ENCODE results near the gene TUBB2A.
"Not testable (repeated sequence)": the region's sequence is repeated elsewhere in the genome, so short reads cannot be mapped to it uniquely, and the experiment has no call there.

The TUBB2A gene

GRCh38 chr6:3151691-3152090 lies 5.7 kb downstream of the TUBB2A start:
- no peak for DNase-seq

- DNase-seq: no peak
Observed at GRCh38 chr6:3147914-3148757, 9.2 kb downstream of the TUBB2A start.

DNA sequence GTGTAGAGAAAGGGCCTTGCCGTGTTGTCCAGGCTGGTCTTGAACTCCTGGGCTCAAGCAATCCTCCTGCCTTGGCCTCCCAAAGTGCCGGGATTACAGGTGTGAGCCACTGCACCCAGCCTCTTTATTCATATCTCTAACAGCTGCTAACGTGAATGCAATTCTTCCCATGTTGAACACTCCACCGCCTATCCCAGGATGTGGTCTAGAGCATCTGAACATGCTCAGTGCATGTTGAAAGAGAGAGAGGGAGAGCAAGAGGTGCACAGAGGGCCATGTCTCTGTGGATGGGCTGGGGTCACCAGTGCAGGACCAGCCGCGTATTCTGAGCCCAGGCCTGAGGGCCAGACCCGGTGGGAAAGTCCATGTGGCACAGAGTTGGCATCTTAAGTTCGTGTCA lies 12.8 kb downstream of the TUBB2A start:
- DNase-seq: no peak

DNA sequence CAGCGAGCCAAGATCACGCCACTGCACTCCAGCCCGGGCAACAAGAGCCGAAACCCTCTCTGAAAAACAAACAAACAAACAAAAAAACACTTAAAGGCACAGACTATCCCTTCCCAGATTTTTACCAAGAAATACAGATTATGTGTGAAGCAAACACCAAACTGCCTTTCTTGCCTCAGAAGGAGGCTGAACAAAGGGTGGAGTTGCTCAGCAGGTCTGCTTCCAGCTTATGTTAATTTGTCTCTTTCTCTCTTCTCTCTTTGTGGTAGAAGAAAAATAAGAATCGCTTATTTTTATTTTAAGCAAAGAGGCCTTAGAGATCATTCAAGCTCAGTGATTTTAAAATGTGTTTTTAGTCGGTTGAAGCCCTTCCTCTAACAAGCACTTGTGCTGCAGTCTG lies 14.2 kb downstream of the TUBB2A start:
- no peak for DNase-seq

GRCh38 chr6:3142536-3142935 lies 14.8 kb downstream of the TUBB2A start:
- DNase-seq: no peak

- no peak for DNase-seq
Observed at GRCh38 chr6:3140201-3140600, 17.1 kb downstream of the TUBB2A start.

DNA sequence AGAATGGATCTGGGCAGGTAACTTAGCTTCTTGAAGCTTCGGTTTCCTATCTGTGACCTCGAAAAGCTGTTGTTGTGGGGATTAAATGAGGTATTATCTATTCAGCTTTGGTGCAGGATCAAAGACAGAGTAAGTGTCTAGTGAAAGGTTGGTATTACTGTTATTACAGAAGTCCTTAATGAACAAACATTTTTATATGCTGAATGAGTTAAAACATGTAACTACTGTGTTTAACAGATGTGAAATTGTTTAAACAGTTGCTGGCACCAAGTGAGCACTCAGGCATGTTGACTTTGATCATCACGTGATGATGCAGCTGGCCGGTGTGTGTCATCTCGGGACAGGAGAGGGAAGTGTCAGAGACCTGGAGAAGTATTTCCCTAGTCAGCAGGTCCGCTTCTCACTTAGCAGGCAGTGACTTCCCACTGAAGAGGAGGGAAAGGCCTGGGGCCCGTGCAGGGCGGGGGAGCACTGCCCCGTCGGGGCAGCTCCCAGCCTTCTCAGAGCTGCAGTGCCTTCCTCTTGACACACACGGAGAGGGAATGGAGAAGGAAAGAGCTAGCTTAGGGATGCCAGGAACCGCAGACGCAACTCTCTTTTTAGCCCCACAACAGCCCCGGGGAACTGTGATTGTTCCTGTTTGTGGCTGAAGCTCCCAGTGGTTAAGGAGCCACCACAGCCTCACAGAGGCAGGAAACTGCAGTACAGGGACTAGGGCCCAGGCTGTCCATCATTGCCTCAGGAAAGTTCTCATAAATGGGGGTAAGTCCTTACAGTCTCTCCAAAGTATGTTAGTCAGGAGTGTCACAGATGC lies 18.0 kb downstream of the TUBB2A start:
- DNase-seq: peak; percentile 59

DNA sequence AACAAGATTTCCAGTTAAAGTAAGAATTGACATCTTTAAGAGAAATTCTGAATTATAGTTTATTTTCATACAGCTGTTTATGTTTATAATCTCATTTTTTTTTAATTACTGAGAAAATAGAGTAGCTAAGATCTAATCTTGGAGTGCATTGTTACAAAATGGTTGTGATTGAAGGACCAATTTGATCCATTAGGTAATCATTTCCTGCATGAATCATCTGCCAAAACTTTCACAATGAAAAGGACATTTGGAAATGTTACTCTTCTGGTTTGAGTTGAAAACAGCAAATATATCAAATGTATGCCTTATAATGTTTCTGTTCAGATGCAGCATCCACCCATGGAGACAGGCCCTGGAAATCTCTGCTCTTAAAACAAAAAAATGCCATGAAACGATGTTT lies 19.0 kb downstream of the TUBB2A start:
- DNase-seq: no peak

- DNase-seq: not testable (repeated sequence)
Observed at GRCh38 chr6:3137873-3138272, 19.5 kb downstream of the TUBB2A start.

GRCh38 chr6:3137057-3137777 lies 20.1 kb downstream of the TUBB2A start:
- no peak for DNase-seq

DNA sequence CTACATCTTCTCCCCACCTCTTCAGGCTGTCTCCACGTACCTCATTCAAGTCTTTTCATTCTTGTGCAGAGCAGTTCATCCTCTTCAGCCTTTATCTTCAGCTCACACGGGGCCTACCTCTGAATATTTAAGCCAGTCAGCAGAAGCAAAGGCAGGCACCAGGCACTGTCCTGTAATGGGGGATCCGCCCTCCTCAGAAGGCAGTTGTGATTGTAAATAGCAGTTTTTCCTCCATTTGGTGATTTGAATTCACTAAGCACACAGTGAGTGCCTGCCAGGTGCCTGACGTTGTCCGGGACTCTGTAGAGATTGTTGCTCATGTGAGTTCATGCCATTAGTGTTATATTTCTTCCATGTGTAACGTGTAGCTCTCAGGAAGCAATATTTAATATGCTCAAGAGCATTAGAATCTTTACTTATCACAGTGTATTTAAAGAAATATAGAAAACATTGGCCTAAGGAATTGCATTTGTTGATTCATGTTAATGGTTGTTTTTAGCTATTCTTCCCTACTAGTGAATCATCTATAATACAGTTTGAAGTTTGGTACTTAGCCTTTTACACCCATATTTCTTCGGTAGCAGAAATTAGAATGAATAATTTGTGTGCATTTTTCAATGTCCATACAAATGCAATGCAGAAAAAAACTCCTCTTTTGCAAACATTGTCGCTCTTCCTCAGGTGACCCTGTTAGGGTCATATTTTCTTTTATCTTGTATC lies 20.9 kb downstream of the TUBB2A start:
- DNase-seq: no peak

GRCh38 chr6:3135668-3136291 lies 21.6 kb downstream of the TUBB2A start:
- no peak for DNase-seq

DNA sequence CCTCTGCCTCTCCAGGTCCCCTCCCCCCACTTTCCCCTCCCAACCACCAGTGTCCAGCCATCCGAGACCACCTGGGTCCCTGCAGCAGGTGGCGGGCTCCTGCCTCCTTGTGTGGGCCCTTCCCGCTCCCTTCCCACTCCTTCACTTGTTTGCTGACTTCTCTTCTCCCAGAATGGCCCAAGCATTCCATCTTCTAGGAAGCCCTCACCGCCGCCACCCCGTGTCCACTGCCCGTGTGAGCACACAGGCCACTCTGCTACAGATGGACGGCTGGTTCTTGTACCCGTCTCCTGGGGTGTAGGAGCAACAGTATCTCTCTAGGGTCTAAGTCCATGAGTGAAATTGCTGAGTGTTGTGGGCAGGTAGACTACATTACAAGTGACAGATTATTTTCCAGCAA lies 23.8 kb downstream of the TUBB2A start:
- no peak for DNase-seq

- no peak for DNase-seq
Observed at GRCh38 chr6:3131695-3132094, 25.6 kb downstream of the TUBB2A start.

DNA sequence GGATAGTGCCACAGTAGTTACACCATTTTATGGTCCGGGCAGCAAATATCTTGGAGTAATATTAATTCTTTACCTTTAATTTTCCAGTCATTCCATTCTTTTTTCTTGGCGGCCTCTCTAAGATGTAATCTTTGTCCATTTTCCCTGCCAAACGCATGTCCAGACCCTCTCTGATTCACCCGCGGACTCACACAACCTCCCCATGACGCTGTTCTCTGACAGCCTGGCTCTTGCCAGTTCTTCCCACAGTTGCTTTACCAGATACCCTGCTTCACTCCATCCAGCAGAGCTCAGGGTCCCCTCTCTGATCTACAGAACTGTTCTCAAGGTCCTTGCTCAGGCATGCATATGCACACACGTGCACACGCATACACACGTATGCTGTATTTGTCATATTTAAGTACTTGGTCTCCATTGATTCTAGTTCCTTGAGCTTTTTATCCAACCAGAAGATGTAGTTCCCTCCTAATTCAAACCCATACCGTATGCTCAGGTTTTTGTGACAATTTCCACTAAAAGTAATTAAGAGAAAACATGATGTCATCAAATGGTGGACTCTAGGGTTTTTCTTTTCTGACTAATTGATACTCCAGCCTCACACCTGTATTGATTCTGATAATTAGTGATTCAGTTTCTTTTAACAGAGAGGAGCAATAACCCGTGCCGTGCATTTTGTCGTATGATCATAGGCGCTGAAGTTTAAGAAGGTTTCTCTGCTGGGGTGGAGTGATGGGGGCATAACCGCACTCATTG lies 28.8 kb downstream of the TUBB2A start:
- DNase-seq: no peak

DNA sequence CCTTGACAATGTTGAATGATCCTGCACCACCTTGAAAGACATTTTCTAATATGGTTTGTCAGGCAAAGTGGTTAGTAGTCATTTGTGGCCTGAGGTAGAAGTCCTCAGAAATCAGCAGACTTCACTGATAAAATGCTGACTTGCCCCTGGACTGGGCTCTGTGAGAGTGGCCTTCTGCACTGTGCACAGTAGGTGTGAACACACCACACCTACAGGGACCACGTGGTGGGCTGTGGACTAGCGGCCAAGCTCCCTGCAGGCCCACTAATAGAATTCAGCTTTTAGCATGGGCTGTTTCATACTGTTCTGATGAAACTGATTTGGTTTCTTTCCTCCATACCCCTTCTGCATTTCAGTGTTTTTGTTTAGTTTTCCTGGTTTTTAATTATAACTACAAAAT lies 31.5 kb downstream of the TUBB2A start:
- DNase-seq: no peak

DNA sequence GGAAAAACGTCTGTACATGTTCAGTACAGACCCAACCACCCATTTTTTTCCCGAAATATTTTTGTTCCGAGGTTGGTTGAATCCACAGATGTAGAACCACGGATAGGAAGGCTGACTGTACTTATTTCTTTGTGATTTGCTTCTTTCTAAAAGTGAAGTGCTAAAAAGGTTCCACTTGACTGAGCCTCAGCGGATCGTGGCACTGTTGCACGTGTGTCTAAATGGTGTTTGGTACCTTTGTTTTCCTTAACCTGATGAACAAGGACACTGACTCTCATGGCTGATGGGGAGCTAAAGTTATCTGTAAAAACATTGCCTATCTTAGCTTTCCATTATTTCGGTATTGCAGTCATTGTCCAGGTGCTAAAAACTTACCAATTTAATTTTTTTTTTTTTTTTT lies 32.7 kb downstream of the TUBB2A start:
- no peak for DNase-seq

- DNase-seq: no peak
Observed at GRCh38 chr6:3122823-3123182, 34.5 kb downstream of the TUBB2A start.

- no peak for DNase-seq
Observed at GRCh38 chr6:3120765-3121089, 36.6 kb downstream of the TUBB2A start.

DNA sequence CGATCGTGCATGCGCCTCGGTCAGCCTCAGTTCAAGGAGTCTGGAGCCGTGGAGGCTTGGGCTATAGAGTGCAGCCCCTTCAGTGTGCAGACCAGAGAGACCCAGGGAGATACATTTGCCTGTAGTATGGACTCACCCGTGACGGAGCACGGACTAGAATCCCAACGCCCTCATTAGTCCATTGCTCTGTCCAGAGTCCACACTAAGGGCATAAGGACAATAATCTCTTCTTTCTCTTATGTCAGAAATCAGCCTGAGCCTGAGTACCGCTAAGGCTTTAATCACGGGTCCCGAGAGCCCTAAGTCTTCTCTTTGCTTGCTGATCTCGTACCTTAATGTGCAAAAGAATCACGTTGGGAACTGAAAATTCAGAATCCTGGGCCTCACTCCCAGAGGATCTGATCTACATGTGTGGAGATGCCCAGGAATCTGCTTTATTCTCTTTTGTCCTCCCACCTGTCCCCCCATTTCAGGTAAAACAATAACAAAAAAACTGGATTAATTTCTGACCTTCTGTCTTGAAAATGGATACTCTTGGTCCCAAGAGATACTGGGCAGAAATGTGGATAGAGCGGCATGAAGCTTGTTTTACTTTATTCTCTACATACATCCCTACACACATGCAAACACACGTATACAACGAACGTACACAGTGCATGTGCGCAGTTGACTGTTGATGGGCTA lies 38.2 kb downstream of the TUBB2A start:
- peak; percentile 39 for DNase-seq

GRCh38 chr6:3118353-3119039 lies 38.8 kb downstream of the TUBB2A start, which contains the start of gene BPHL:
Gene BPHL (plus strand): TSS chr6:3118711. CDS start chr6:3118741, 30 bp downstream.
- DNase-seq: peak; percentile 94
